HepG2 (cell line): ENCODE results near the gene SETD2. TPM values are rescaled to one million over a fixed set of nuclear protein-coding genes. Genes with fewer than 3 reads are reported as not detected.

Source experiments
- ATF3 ChIP-seq: sonication (generic); formaldehyde crosslinking; IDR thresholded peaks from 2 replicates; pipeline ENCODE4 v1.4.0; 2020; ENCODE audit warnings: missing genetic modification reagents
- BORCS8-MEF2B ChIP-seq: sonication (generic); formaldehyde crosslinking; IDR thresholded peaks from 2 replicates; pipeline ENCODE4 v1.8.0; 2022; ENCODE audit warnings: mild to moderate bottlenecking, missing genetic modification reagents
- HNRNPH1 ChIP-seq: fragments of 200-400 bp; formaldehyde crosslinking; optimal IDR thresholded peaks from 2 replicates; pipeline ENCODE3; 2017; ENCODE audit warnings: mild to moderate bottlenecking, low read depth, low read length
- KDM5A ChIP-seq: fragments of 200-600 bp; sonication (generic); IDR thresholded peaks from 2 replicates; pipeline ENCODE4 v1.7.0; 2018; ENCODE audit warnings: antibody characterized with exemption, mild to moderate bottlenecking, low read length, borderline replicate concordance
- LBX2 ChIP-seq: sonication (generic); formaldehyde crosslinking; IDR thresholded peaks from 2 replicates; pipeline ENCODE4 v1.5.0; 2020; ENCODE audit warnings: missing genetic modification reagents, mild to moderate bottlenecking, borderline replicate concordance
- MYC ChIP-seq: sonication (generic); formaldehyde crosslinking; IDR thresholded peaks from 2 replicates; pipeline ENCODE4 v1.9.0; 2021; ENCODE audit warnings: missing genetic modification reagents, borderline replicate concordance
- NONO ChIP-seq, 2 experiments: fragments of 450-650 bp in 1 of 2; sonication (generic) in 1 of 2; formaldehyde crosslinking in 1 of 2; IDR thresholded peaks in 1 of 2; conservative IDR thresholded peaks in 1 of 2; 2 replicates each; pipeline versions ENCODE4 v1.6.1 to v1.8.0; 2017 to 2022; ENCODE audit warnings: mild to moderate bottlenecking in 1 of 2, missing genetic modification reagents in 1 of 2, moderate library complexity in 1 of 2
- PPARG ChIP-seq: conservative IDR thresholded peaks from 2 replicates; pipeline ENCODE4 v1.6.1; 2016; ENCODE audit warnings: missing biosample characterization, missing genetic modification reagents
- SNAI1 ChIP-seq: sonication (generic); formaldehyde crosslinking; IDR thresholded peaks from 2 replicates; pipeline ENCODE4 v1.5.0; 2020; ENCODE audit warnings: mild to moderate bottlenecking, missing genetic modification reagents, borderline replicate concordance
- SP4 ChIP-seq: sonication (generic); formaldehyde crosslinking; IDR thresholded peaks from 2 replicates; pipeline ENCODE4 v1.8.1; 2023; ENCODE audit warnings: mild to moderate bottlenecking, missing genetic modification reagents
- SYNCRIP ChIP-seq: fragments of 200-400 bp; formaldehyde crosslinking; IDR thresholded peaks from 2 replicates; pipeline ENCODE4 v1.6.1; 2018; ENCODE audit warnings: mild to moderate bottlenecking, low read depth, low read length; ENCODE audit not compliant: insufficient read depth
- TBX3 ChIP-seq: fragments of 450-650 bp; IDR thresholded peaks from 2 replicates; pipeline ENCODE4 v1.6.1; 2017; ENCODE audit warnings: antibody characterized with exemption, mild to moderate bottlenecking, inconsistent platforms, borderline replicate concordance
- ZNF207 ChIP-seq: fragments of 450-650 bp; IDR thresholded peaks from 2 replicates; pipeline ENCODE4 v1.6.1; 2016; ENCODE audit warnings: antibody characterized with exemption, borderline replicate concordance
- ZNF253 ChIP-seq: sonication (generic); formaldehyde crosslinking; IDR thresholded peaks from 2 replicates; pipeline ENCODE4 v1.8.0; 2022; ENCODE audit warnings: mild to moderate bottlenecking, missing genetic modification reagents, borderline replicate concordance
- ZNF549 ChIP-seq: sonication (generic); formaldehyde crosslinking; IDR thresholded peaks from 2 replicates; pipeline ENCODE4 v1.5.0; 2020; ENCODE audit warnings: missing genetic modification reagents
- ZNF678 ChIP-seq: sonication (generic); formaldehyde crosslinking; IDR thresholded peaks from 2 replicates; pipeline ENCODE4 v1.4.0; 2020; ENCODE audit warnings: mild to moderate bottlenecking, missing genetic modification reagents
- ZNF850 ChIP-seq: sonication (generic); formaldehyde crosslinking; conservative IDR thresholded peaks from 2 replicates; pipeline ENCODE4 v1.9.0; 2021; ENCODE audit warnings: mild to moderate bottlenecking, missing genetic modification reagents
- ZNF891 ChIP-seq: sonication (generic); formaldehyde crosslinking; IDR thresholded peaks from 2 replicates; pipeline ENCODE4 v1.5.0; 2020; ENCODE audit warnings: mild to moderate bottlenecking, missing genetic modification reagents
- polyA plus RNA-seq, 8 experiments: library from polyadenylated mRNA; depleted of rRNA in 3 of 8; stranded (reverse) in 7 of 8; unstranded in 1 of 8; fragments of >200 nt; fragmentation: Illumina TruSeq in 4 of 8; extraction: Trizol in 4 of 8; gene quantifications; 2 replicates each; pipeline versions ENCODE4 v1.2.1 to v1.2.3, GENCODE V29; 2011 to 2016; ENCODE audit warnings: low read depth in 4 of 8, missing spikeins in 1 of 8, mixed read lengths in 1 of 8; ENCODE audit not compliant: insufficient read depth in 1 of 8
- total RNA-seq, 5 experiments: library from RNA; depleted of rRNA; stranded (reverse); fragments of >200 nt; fragmentation: Illumina TruSeq; extraction: Trizol; gene quantifications; 2 replicates each; pipeline ENCODE4 v1.2.3, GENCODE V29; 2016; ENCODE audit warnings: low read depth in 1 of 5
- TF ChIP-seq, protein P1 (sequence below): sonication (generic); formaldehyde crosslinking; IDR thresholded peaks from 2 replicates; pipeline ENCODE4; 2020; ENCODE audit warnings: missing genetic modification reagents, mild to moderate bottlenecking, borderline replicate concordance
- TF ChIP-seq, protein P2 (sequence below): sonication (generic); formaldehyde crosslinking; IDR thresholded peaks from 2 replicates; pipeline ENCODE4 v1.5.0; 2020; ENCODE audit warnings: mild to moderate bottlenecking, missing genetic modification reagents
- TF ChIP-seq, protein P3 (sequence below): sonication (generic); formaldehyde crosslinking; IDR thresholded peaks from 2 replicates; pipeline ENCODE4 v1.4.0; 2020; ENCODE audit warnings: missing genetic modification reagents, borderline replicate concordance

The SETD2 gene
- total and polyA plus RNA-seq, 2 of the 13 experiments (the other 11 are each of a cell fraction or from before 2014, with no cell fraction given) = 14.2 to 24.2 TPM

- TF ChIP-seq, protein P1, sequence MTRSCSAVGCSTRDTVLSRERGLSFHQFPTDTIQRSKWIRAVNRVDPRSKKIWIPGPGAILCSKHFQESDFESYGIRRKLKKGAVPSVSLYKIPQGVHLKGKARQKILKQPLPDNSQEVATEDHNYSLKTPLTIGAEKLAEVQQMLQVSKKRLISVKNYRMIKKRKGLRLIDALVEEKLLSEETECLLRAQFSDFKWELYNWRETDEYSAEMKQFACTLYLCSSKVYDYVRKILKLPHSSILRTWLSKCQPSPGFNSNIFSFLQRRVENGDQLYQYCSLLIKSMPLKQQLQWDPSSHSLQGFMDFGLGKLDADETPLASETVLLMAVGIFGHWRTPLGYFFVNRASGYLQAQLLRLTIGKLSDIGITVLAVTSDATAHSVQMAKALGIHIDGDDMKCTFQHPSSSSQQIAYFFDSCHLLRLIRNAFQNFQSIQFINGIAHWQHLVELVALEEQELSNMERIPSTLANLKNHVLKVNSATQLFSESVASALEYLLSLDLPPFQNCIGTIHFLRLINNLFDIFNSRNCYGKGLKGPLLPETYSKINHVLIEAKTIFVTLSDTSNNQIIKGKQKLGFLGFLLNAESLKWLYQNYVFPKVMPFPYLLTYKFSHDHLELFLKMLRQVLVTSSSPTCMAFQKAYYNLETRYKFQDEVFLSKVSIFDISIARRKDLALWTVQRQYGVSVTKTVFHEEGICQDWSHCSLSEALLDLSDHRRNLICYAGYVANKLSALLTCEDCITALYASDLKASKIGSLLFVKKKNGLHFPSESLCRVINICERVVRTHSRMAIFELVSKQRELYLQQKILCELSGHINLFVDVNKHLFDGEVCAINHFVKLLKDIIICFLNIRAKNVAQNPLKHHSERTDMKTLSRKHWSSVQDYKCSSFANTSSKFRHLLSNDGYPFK (CRISPR knock-in tag) = peak; percentile 54; the same call in 1 of the 2 replicates
- TF ChIP-seq SNAI1 (CRISPR knock-in tag) (no peak), ZNF850 (CRISPR knock-in tag) (no peak), NONO (IDR thresholded peaks at IDR 0.05) (no peak), NONO (CRISPR knock-in tag; conservative IDR thresholded peaks at IDR 0.05) (no peak), ZNF678 (CRISPR knock-in tag) (no peak), ZNF549 (CRISPR knock-in tag) (no peak), HNRNPH1 (no peak), ZNF207 (no peak), ZNF891 (CRISPR knock-in tag) (no peak; the same call in 1 of the 2 replicates), ZNF253 (CRISPR knock-in tag) (peak; percentile 59; the same call in 1 of the 2 replicates), SYNCRIP (no peak), TBX3 (no peak), LBX2 (peak; percentile 54; the same call in 1 of the 2 replicates), ATF3 (CRISPR knock-in tag) (no peak), BORCS8-MEF2B (CRISPR knock-in tag) (peak; percentile 79), SP4 (CRISPR knock-in tag) (peak; percentile 58), KDM5A (no peak), MYC (CRISPR knock-in tag) (peak; percentile 64; the same call in 1 of the 2 replicates), PPARG (CRISPR knock-in tag) (no peak)
- TF ChIP-seq, protein P2, sequence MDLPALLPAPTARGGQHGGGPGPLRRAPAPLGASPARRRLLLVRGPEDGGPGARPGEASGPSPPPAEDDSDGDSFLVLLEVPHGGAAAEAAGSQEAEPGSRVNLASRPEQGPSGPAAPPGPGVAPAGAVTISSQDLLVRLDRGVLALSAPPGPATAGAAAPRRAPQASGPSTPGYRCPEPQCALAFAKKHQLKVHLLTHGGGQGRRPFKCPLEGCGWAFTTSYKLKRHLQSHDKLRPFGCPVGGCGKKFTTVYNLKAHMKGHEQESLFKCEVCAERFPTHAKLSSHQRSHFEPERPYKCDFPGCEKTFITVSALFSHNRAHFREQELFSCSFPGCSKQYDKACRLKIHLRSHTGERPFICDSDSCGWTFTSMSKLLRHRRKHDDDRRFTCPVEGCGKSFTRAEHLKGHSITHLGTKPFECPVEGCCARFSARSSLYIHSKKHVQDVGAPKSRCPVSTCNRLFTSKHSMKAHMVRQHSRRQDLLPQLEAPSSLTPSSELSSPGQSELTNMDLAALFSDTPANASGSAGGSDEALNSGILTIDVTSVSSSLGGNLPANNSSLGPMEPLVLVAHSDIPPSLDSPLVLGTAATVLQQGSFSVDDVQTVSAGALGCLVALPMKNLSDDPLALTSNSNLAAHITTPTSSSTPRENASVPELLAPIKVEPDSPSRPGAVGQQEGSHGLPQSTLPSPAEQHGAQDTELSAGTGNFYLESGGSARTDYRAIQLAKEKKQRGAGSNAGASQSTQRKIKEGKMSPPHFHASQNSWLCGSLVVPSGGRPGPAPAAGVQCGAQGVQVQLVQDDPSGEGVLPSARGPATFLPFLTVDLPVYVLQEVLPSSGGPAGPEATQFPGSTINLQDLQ (CRISPR knock-in tag) = no peak
- TF ChIP-seq, protein P3, sequence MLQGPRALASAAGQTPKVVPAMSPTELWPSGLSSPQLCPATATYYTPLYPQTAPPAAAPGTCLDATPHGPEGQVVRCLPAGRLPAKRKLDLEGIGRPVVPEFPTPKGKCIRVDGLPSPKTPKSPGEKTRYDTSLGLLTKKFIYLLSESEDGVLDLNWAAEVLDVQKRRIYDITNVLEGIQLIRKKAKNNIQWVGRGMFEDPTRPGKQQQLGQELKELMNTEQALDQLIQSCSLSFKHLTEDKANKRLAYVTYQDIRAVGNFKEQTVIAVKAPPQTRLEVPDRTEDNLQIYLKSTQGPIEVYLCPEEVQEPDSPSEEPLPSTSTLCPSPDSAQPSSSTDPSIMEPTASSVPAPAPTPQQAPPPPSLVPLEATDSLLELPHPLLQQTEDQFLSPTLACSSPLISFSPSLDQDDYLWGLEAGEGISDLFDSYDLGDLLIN (CRISPR knock-in tag) = no peak
Measured at GRCh38 chr3:46978985-46979944, 184.6 kb downstream of the SETD2 start, which contains the start of gene NBEAL2 (continued).
